HUES48 (cell line): ENCODE data around the gene VIT.
"Not testable (repeated sequence)": the region's sequence is repeated elsewhere in the genome, so short reads cannot be mapped to it uniquely, and the experiment has no call there.

ENCODE experiments used
- H3K27ac ChIP-seq: one replicate; pipeline ENCODE4 v1.7.0; 2013; ENCODE audit warnings: low read depth, low read length, inconsistent platforms
- H3K27me3 ChIP-seq: 2 replicates; pipeline ENCODE4 v1.6.1; 2013; ENCODE audit warnings: mild to moderate bottlenecking, low read length; ENCODE audit not compliant: control insufficient read depth, insufficient read depth
- H3K36me3 ChIP-seq: 2 replicates; pipeline ENCODE4 v1.6.1; 2013; ENCODE audit warnings: low read length; ENCODE audit not compliant: control insufficient read depth, insufficient read depth
- H3K4me1 ChIP-seq: 2 replicates; pipeline ENCODE4 v1.6.1; 2013; ENCODE audit warnings: mild to moderate bottlenecking, low read length; ENCODE audit not compliant: control insufficient read depth, insufficient read depth
- H3K4me3 ChIP-seq: 2 replicates; pipeline ENCODE4 v1.5.1; 2013; ENCODE audit warnings: mild to moderate bottlenecking, low read depth, low read length
- H3K9ac ChIP-seq: 2 replicates; pipeline ENCODE4 v1.6.1; 2013; ENCODE audit warnings: mild to moderate bottlenecking, low read depth, low read length, moderate library complexity
- H3K9me3 ChIP-seq: 2 replicates; pipeline ENCODE4 v1.6.1; 2013; ENCODE audit warnings: low read length; ENCODE audit not compliant: control insufficient read depth, insufficient read depth

The VIT gene

DNA sequence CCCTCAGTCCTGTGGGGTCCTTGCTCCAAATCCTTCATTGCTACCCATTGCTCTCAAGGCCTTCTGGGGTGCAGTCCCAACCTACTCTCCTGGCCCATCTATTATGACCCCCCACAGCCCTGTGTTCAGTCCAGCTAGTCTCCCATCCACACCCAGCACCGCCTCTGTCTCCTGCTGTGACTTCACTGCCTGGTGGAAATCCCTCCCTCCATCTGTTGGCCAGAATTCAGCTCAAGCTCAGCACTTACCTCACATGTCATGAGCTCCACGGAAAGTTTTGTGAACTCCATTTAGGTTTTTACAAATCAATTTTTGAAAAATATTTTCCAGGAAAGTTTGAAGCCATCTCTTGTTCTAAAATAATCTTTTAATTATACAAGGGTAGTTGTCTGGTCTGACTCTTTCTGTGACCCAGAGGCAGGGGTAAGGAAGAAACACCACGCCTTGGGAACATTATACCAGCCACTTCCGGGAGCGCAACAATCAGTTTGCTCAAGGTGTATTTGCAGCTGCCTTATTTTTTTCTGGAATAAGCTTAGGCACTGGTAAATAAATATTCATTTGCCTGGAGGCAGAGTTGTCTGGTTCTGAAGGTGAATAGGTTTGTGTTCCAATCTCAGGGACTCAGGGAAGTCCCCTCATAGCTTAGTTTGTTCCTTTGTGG, 110.8 kb downstream of the VIT start:
- H3K4me3 ChIP-seq, result no peak overlapping the region
- no peaks in the 10 kb centered on the region for H3K4me1 ChIP-seq
- H3K9ac ChIP-seq, result no peak overlapping the region
- H3K27ac ChIP-seq, result no peak overlapping the region
- no peaks in the 10 kb centered on the region for H3K9me3 ChIP-seq
- no peaks in the 10 kb centered on the region for H3K27me3 ChIP-seq
- H3K36me3 ChIP-seq, result no peaks in the 10 kb centered on the region

- H3K9ac ChIP-seq, result no peak overlapping the region
- no peaks in the 10 kb centered on the region for H3K4me1 ChIP-seq
- no peaks in the 10 kb centered on the region for H3K9me3 ChIP-seq
- H3K27ac ChIP-seq, result no peak overlapping the region
- H3K4me3 ChIP-seq, result no peak overlapping the region
- no peaks in the 10 kb centered on the region for H3K27me3 ChIP-seq
- H3K36me3 ChIP-seq, result no peaks in the 10 kb centered on the region
Measured at GRCh38 chr2:36808386-36809068, 112.0 kb downstream of the VIT start.

DNA sequence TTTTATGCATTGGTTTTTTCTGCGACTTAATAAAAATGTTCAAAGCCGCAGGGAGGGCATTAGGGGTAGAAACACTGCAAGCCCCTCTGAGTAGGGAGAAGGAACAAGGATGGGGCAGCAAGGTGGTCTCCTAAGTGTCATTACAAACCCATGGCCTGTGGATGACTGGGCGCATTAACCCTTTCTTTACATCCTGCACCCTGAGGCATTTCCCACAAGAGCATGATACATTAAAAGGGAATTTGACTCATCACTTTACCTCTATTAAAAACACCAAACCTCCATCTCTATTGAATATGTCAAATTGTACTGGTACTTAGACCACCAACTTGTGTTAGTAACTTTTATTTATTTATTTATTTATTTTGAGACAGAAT, 112.5 kb downstream of the VIT start:
- Histone ChIP-seq H3K27ac (no peak overlapping the region), H3K9ac (no peak overlapping the region), H3K36me3 (no peaks in the 10 kb centered on the region), H3K9me3 (no peaks in the 10 kb centered on the region), H3K4me3 (no peak overlapping the region), H3K4me1 (no peaks in the 10 kb centered on the region), H3K27me3 (no peaks in the 10 kb centered on the region)

DNA sequence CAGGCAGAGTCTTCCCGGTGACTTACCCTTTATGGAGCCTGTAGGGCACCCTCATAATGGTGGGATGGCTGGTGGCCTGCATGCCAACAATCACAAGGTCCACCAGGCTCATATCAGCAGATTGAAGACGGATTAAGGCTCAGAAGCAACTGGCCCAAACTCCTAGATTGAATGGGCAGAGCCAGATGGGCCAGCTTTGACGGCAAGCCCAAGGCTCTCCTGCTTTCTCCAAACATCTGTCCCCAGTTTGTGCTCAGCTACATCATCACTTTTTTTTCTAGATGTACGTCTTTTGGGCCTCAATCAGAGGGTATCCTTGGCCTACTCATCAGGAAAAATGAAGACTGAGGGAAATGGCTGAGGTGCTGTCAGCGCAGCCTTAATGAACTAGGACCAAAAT, 114.6 kb downstream of the VIT start:
- H3K4me1 ChIP-seq, result no peaks in the 10 kb centered on the region
- no peaks in the 10 kb centered on the region for H3K36me3 ChIP-seq
- H3K9ac ChIP-seq, result no peak overlapping the region
- no peak overlapping the region for H3K27ac ChIP-seq
- H3K9me3 ChIP-seq, result no peaks in the 10 kb centered on the region
- H3K27me3 ChIP-seq, result no peaks in the 10 kb centered on the region
- H3K4me3 ChIP-seq, result no peak overlapping the region

GRCh38 chr2:36812196-36812595, 115.7 kb downstream of the VIT start:
- Histone ChIP-seq H3K36me3 (no peaks in the 10 kb centered on the region), H3K27ac (no peak overlapping the region), H3K9ac (no peak overlapping the region), H3K9me3 (no peaks in the 10 kb centered on the region), H3K4me1 (no peaks in the 10 kb centered on the region), H3K27me3 (no peaks in the 10 kb centered on the region), H3K4me3 (no peak overlapping the region)

DNA sequence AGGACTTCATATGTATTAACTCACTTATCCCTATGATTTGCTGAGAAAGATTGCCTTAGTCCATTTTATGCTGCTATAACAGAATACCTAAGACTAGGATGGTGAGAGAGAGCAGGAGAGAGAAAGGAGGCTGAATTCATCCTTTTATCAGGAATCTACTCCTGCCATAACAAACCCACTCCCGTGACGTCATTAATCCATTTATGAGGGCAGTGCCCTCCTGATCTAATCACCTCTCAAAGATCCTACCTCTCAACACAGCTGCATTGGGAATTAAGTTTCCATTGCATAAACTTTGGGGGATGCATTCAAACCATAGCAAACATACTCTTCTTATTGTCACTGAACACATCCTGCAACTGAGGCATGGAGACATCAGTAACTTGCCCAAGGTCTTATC, 122.0 kb downstream of the VIT start:
- H3K9me3 ChIP-seq, result no peaks in the 10 kb centered on the region
- no peaks in the 10 kb centered on the region for H3K36me3 ChIP-seq
- no peak overlapping the region for H3K9ac ChIP-seq
- 0 out of 2 replicates have a peak, but pooled peaks cover 4% of the 10 kb centered on the region for H3K4me1 ChIP-seq
- H3K4me3 ChIP-seq, result no peak overlapping the region
- H3K27me3 ChIP-seq, result no peaks in the 10 kb centered on the region
- no peak overlapping the region for H3K27ac ChIP-seq

DNA sequence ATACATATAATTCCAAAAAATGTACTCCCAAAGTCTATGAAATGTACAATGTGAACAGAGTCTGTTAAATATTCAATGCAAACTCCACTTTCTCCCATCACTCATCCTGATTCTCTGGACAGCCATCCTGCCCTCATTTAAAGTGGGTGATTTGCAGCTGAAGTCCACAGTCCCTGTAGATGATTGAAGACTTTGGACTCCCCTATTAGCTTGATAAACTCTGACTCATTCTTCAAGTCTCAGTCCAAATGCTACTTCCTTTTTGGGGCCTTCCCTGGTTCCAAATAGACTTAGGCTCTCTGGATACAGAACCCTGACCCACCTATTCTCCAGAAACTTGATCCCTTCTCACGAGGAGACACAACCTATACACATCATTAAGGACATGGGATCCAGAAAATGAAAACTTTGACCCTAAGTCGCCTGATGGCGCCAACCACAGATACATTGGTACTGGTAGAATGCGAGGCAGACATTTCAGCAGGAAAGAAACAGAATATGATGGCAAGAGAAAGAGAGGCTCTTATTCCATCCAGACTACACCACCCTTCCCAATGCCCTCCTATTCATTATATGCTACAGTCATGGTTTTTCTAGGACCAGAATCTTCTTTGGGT, 122.7 kb downstream of the VIT start:
- Histone ChIP-seq H3K9ac (no peak overlapping the region), H3K9me3 (no peaks in the 10 kb centered on the region), H3K36me3 (no peaks in the 10 kb centered on the region), H3K27me3 (no peaks in the 10 kb centered on the region), H3K27ac (no peak overlapping the region), H3K4me3 (no peak overlapping the region), H3K4me1 (peaks cover 9% of the 10 kb centered on the region)

- no peaks in the 10 kb centered on the region for H3K9me3 ChIP-seq
- H3K27me3 ChIP-seq, result no peaks in the 10 kb centered on the region
Measured at GRCh38 chr2:36820942-36821605, 124.6 kb downstream of the VIT start.

GRCh38 chr2:36823862-36824261, 127.4 kb downstream of the VIT start:
- Histone ChIP-seq H3K27ac (peak overlapping the region; percentile 33), H3K27me3 (no peaks in the 10 kb centered on the region), H3K4me1 (peaks cover 13% of the 10 kb centered on the region), H3K9ac (no peak overlapping the region), H3K4me3 (peak overlapping the region; percentile 10; the same call in 1 of the 2 replicates), H3K36me3 (no peaks in the 10 kb centered on the region), H3K9me3 (no peaks in the 10 kb centered on the region)

More at GRCh38 chr2:36820942-36821605, 124.6 kb downstream of the VIT start:
- no peak overlapping the region for H3K27ac ChIP-seq
- peaks cover 13% of the 10 kb centered on the region for H3K4me1 ChIP-seq
- H3K9ac ChIP-seq, result no peak overlapping the region
- H3K36me3 ChIP-seq, result no peaks in the 10 kb centered on the region
- H3K4me3 ChIP-seq, result no peak overlapping the region

DNA sequence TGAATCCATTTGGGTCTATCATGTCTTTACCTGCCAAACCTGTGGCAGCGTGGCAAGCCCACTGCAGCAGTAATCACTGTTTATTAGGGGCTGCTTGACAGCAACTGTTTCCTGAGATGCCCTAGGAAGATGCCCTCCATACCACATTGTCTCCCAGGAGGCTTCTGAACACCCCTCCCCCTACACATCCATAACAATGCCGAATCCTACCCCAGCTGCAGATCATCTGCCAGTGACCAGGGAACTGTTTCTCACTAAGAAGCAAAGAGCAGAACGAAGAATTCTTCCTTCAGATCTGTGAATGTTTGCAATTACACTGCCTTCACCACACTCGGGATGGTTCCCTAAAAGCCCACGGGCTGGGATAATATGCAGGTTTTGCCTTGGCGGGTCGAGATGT, 127.8 kb downstream of the VIT start:
- H3K27me3 ChIP-seq, result no peaks in the 10 kb centered on the region
- H3K9me3 ChIP-seq, result no peaks in the 10 kb centered on the region
- H3K27ac ChIP-seq, result peak overlapping the region; percentile 56
- peaks cover 13% of the 10 kb centered on the region for H3K4me1 ChIP-seq
- H3K36me3 ChIP-seq, result no peaks in the 10 kb centered on the region
- H3K9ac ChIP-seq, result no peak overlapping the region
- H3K4me3 ChIP-seq, result peak overlapping the region; percentile 10; the same call in 1 of the 2 replicates

DNA sequence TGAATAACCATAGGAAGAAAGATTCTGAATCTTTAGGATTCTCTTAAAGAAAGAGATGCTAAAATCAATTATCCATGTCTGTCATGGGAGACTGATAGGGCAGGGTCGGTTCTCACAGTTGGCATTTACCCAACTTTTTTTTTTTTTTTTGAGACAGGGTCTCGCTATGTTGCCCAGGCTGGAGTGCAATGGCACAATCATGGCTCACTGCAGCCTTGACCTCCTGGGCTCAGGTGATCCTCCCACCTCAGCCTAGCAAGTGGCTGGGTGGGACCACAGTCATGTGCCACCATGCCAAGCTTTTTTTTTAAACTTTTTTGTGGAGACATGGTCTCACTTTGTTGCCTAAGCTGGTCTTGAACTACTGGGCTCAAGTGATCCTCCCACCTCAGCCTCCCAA, 128.2 kb downstream of the VIT start:
- not testable (repeated sequence) for H3K4me3 ChIP-seq, H3K9me3 ChIP-seq, H3K36me3 ChIP-seq, H3K27me3 ChIP-seq, H3K9ac ChIP-seq
- Histone ChIP-seq H3K4me1 (peaks cover 13% of the 10 kb centered on the region), H3K27ac (peak overlapping the region; percentile 56)
